GM06990 (cell line): ENCODE measurements around the gene PRPH2.

Experiments used
- DNase-seq: peaks from one replicate; pipeline ENCODE4 v3.0.0-alpha.2; 2011; ENCODE audit not compliant: insufficient read length; ENCODE audit errors: extremely low read depth
- H3K27me3 ChIP-seq: replicated peaks from 2 replicates; pipeline ENCODE4 v1.6.0; 2011; ENCODE audit warnings: low read length; ENCODE audit not compliant: control insufficient read depth, insufficient read depth
- H3K36me3 ChIP-seq: 2 replicates; pipeline ENCODE4 v1.5.1; 2011; ENCODE audit warnings: low read length; ENCODE audit not compliant: control insufficient read depth, insufficient read depth
- H3K4me3 ChIP-seq: replicated peaks from 2 replicates; pipeline ENCODE4 v1.5.1; 2011; ENCODE audit warnings: low read depth, mild to moderate bottlenecking, control low read depth, low read length
- CTCF ChIP-seq: IDR thresholded peaks from 2 replicates; pipeline ENCODE4 v1.5.1; 2011; ENCODE audit warnings: low read length, control low read depth, mild to moderate bottlenecking, inconsistent platforms; ENCODE audit not compliant: insufficient read depth, poor library complexity, severe bottlenecking

PRPH2 gene

GRCh38 chr6:42653851-42654250, 68.5 kb downstream of the PRPH2 start:
- DNase-seq: no peak
- H3K36me3 ChIP-seq: peaks cover 5% of the 10 kb centered on the region
- no peak overlapping the region for H3K4me3 ChIP-seq
- TF ChIP-seq CTCF: no peak
- H3K27me3 ChIP-seq: no peaks in the 10 kb centered on the region

- DNase-seq: no peak
- no peak overlapping the region for H3K4me3 ChIP-seq
- peaks cover 5% of the 10 kb centered on the region for H3K36me3 ChIP-seq
- no peaks in the 10 kb centered on the region for H3K27me3 ChIP-seq
- no peak for TF ChIP-seq CTCF
These were observed 70.2 kb downstream of the PRPH2 start for GRCh38 chr6:42652024-42652746.
